Lower leg skin (tissue), 3 donors: ENCODE measurements around the gene INAFM2.

Experiments used
- CTCF ChIP-seq, 3 donors: fragments of 450-650 bp; IDR thresholded peaks; one replicate each; pipeline ENCODE4 v1.5.1; 2016; ENCODE audit warnings: antibody characterized with exemption in 3 of 3, mild to moderate bottlenecking in 3 of 3, moderate library complexity in 2 of 3
- POLR2A ChIP-seq, 2 donors: fragments of 450-650 bp; IDR thresholded peaks; one replicate each; pipeline ENCODE4 v1.6.1; 2016 to 2017; ENCODE audit warnings: antibody characterized with exemption in 2 of 2, mild to moderate bottlenecking in 1 of 2, moderate library complexity in 1 of 2

- TF ChIP-seq POLR2A (IDR thresholded peaks at IDR 0.05), result no peak
- no peak for TF ChIP-seq CTCF (IDR thresholded peaks at IDR 0.05)
These were observed 11.0 kb downstream of the INAFM2 start for GRCh38 chr15:40334541-40334940.
